Smooth muscle cell (in vitro differentiated cells): ENCODE measurements around the gene SRXN1. TPM values are rescaled to one million over a fixed set of nuclear protein-coding genes. Genes with fewer than 3 reads are reported as not detected.

ENCODE experiments used
- DNase-seq: peaks from one replicate; lab custom pipeline; 2025; ENCODE audit not compliant: unreplicated experiment; lab: John Stamatoyannopoulos, UW
- H2AFZ ChIP-seq: fragments of 200-600 bp; sonication (generic); 2 replicates; pipeline ENCODE4 v1.6.0; 2016; ENCODE audit warnings: antibody characterized with exemption, low read depth, mild to moderate bottlenecking
- H3F3A ChIP-seq: fragments of 200-600 bp; sonication (generic); 2 replicates; pipeline ENCODE4 v1.6.0; 2017; ENCODE audit warnings: antibody characterized with exemption, low read depth
- H3K27ac ChIP-seq: fragments of 200-600 bp; sonication (generic); 2 replicates; pipeline ENCODE4 v1.5.1; 2016; ENCODE audit warnings: low read depth, mild to moderate bottlenecking
- H3K27me3 ChIP-seq: fragments of 200-600 bp; sonication (generic); 2 replicates; pipeline ENCODE4 v1.6.1; 2016; ENCODE audit warnings: low read depth, mild to moderate bottlenecking
- H3K36me3 ChIP-seq: fragments of 200-600 bp; sonication (generic); 2 replicates; pipeline ENCODE4 v1.5.1; 2016; ENCODE audit warnings: low read depth
- H3K4me1 ChIP-seq: fragments of 200-600 bp; sonication (generic); 2 replicates; pipeline ENCODE4 v1.5.1; 2016; ENCODE audit warnings: low read depth
- H3K4me2 ChIP-seq: fragments of 200-600 bp; sonication (generic); 2 replicates; pipeline ENCODE4 v1.6.0; 2016; ENCODE audit warnings: mild to moderate bottlenecking
- H3K4me3 ChIP-seq: fragments of 200-600 bp; sonication (generic); 2 replicates; pipeline ENCODE4 v1.5.1; 2016; ENCODE audit warnings: mild to moderate bottlenecking
- H3K79me2 ChIP-seq: fragments of 200-600 bp; sonication (generic); 2 replicates; pipeline ENCODE4 v1.6.0; 2016; ENCODE audit warnings: low read depth, mild to moderate bottlenecking
- H3K9ac ChIP-seq: fragments of 200-600 bp; sonication (generic); 2 replicates; pipeline ENCODE4 v1.6.0; 2016; ENCODE audit warnings: low read depth
- H3K9me3 ChIP-seq: fragments of 200-600 bp; sonication (generic); replicated peaks from 2 replicates; pipeline ENCODE4 v1.5.1; 2016; ENCODE audit warnings: low read depth
- H4K20me1 ChIP-seq: fragments of 200-600 bp; sonication (generic); 2 replicates; pipeline ENCODE4 v1.6.0; 2016; ENCODE audit warnings: low read depth
- CTCF ChIP-seq: fragments of 200-600 bp; sonication (generic); IDR thresholded peaks from 2 replicates; pipeline ENCODE4 v1.5.1; 2017; ENCODE audit warnings: borderline replicate concordance, mild to moderate bottlenecking, antibody characterized with exemption; ENCODE audit not compliant: insufficient read depth, poor library complexity, severe bottlenecking
- WGBS: methylation state at CpG from one replicate; pipeline ENCODE4 v1.1.7; 2016; ENCODE audit warnings: low lambda C conversion rate; 5-methylcytosine and 5-hydroxymethylcytosine counted together
- polyA plus RNA-seq: library from polyadenylated mRNA; unstranded; fragments of >200 nt; fragmentation: Nextera tagmentation; extraction: Ambion mirVana; gene quantifications from 2 replicates; pipeline ENCODE4 v1.2.1, GENCODE V29; 2016
- total RNA-seq: library from RNA; depleted of rRNA; stranded (reverse); fragments of >200 nt; gene quantifications from 2 replicates; pipeline ENCODE4 v1.2.3, GENCODE V29; 2014

Gene SRXN1
- total and polyA plus RNA-seq, 2 experiments from 2014 or later, result 26.9 to 27.2 TPM

GRCh38 chr20:623021-623420 lies 30.0 kb downstream of the SRXN1 start:
- Histone ChIP-seq H3K27ac (no peak overlapping the region), H3K9ac (no peak overlapping the region), H3K4me1 (no peaks in the 10 kb centered on the region), H2AFZ (no peak overlapping the region), H4K20me1 (no peaks in the 10 kb centered on the region), H3K36me3 (no peaks in the 10 kb centered on the region), H3K4me2 (no peak overlapping the region), H3F3A (no peaks in the 10 kb centered on the region), H3K79me2 (no peaks in the 10 kb centered on the region), H3K4me3 (no peak overlapping the region), H3K27me3 (no peaks in the 10 kb centered on the region), H3K9me3 (no peaks in the 10 kb centered on the region)
- no peak for TF ChIP-seq CTCF
- WGBS, result 63% methylated on average over 4 of the region's 4 CpGs
- no peak for DNase-seq

GRCh38 chr20:622161-622560 lies 30.8 kb downstream of the SRXN1 start:
- Histone ChIP-seq H3F3A (no peaks in the 10 kb centered on the region), H3K36me3 (no peaks in the 10 kb centered on the region), H2AFZ (no peak overlapping the region), H3K4me2 (no peak overlapping the region), H4K20me1 (no peaks in the 10 kb centered on the region), H3K4me3 (no peak overlapping the region), H3K79me2 (no peaks in the 10 kb centered on the region), H3K4me1 (no peaks in the 10 kb centered on the region), H3K27me3 (no peaks in the 10 kb centered on the region), H3K27ac (no peak overlapping the region), H3K9me3 (no peaks in the 10 kb centered on the region), H3K9ac (no peak overlapping the region)
- TF ChIP-seq CTCF, result no peak
- 76% methylated on average over 7 of the region's 7 CpGs for WGBS
- DNase-seq, result no peak

- no peaks in the 10 kb centered on the region for H3K79me2 ChIP-seq
- no peak overlapping the region for H3K9ac ChIP-seq
- no peaks in the 10 kb centered on the region for H3K4me1 ChIP-seq
- H3K36me3 ChIP-seq, result no peaks in the 10 kb centered on the region
- no peak overlapping the region for H2AFZ ChIP-seq
- no peaks in the 10 kb centered on the region for H3F3A ChIP-seq
- H3K27ac ChIP-seq, result no peak overlapping the region
- H3K4me3 ChIP-seq, result no peak overlapping the region
- H4K20me1 ChIP-seq, result no peaks in the 10 kb centered on the region
- H3K27me3 ChIP-seq, result no peaks in the 10 kb centered on the region
- H3K9me3 ChIP-seq, result no peaks in the 10 kb centered on the region
- 39% methylated on average over 5 of the region's 5 CpGs for WGBS
- no peak for DNase-seq
- H3K4me2 ChIP-seq, result peak overlapping the region; percentile 6
- TF ChIP-seq CTCF, result no peak
These were observed 31.8 kb downstream of the SRXN1 start for GRCh38 chr20:621125-621756.

GRCh38 chr20:620246-620645 lies 32.8 kb downstream of the SRXN1 start:
- H3K4me2 ChIP-seq, result no peak overlapping the region
- no peaks in the 10 kb centered on the region for H3K79me2 ChIP-seq
- H3K4me3 ChIP-seq, result no peak overlapping the region
- no peaks in the 10 kb centered on the region for H3F3A ChIP-seq
- 27% methylated on average over 7 of the region's 7 CpGs for WGBS
- no peak overlapping the region for H3K9ac ChIP-seq
- no peaks in the 10 kb centered on the region for H3K4me1 ChIP-seq
- peak overlapping the region; percentile 33 for H2AFZ ChIP-seq
- no peak for DNase-seq
- H3K9me3 ChIP-seq, result no peaks in the 10 kb centered on the region
- no peaks in the 10 kb centered on the region for H4K20me1 ChIP-seq
- no peak for TF ChIP-seq CTCF
- H3K27ac ChIP-seq, result no peak overlapping the region
- no peaks in the 10 kb centered on the region for H3K27me3 ChIP-seq
- H3K36me3 ChIP-seq, result no peaks in the 10 kb centered on the region
